GM12891 (cell line): ENCODE data around the gene AKR7A2.

Experiments used
- POLR2A ChIP-seq: IDR thresholded peaks from 2 replicates; pipeline ENCODE4 v1.6.1; 2011; ENCODE audit warnings: low read depth, low read length, control low read depth
- POLR2AphosphoS5 ChIP-seq: IDR thresholded peaks from 2 replicates; pipeline ENCODE4 v1.6.1; 2011; ENCODE audit warnings: low read depth, low read length, control low read depth

DNA sequence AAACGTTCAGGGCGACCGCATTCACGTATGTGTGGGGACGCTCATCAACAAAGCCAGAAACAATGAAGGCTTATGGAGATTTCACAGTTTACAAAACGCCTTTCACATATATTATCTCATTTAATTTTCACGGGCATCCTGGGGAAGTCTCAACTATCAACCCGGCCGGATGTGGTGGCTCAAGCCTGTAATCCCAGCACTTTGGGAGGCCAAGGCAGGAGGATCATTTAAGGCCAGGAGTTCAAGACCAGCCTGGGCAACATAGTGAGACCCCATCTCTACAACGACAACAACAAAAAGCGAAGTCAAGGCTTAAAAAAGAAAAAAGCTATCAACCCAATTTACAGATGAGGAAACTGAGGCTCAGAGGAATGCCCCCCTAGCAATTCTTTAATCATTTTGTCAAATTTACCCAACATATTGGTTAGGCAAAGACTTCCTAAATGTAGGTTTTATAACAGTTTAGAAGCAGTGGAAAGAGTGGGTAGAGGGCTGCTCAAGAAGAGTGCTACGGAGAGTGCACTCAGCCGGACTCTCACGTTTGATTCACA is 28.5 kb upstream of the AKR7A2 start:
- TF ChIP-seq POLR2A (no peak), POLR2AphosphoS5 (no peak)
